Measurements from ENCODE around the gene KMT2D.
"Not testable (repeated sequence)": the region's sequence is repeated elsewhere in the genome, so short reads cannot be mapped to it uniquely, and the experiment has no call there.

KMT2D gene

GRCh38 chr12:49068879-49069506, 8.4 kb upstream of the KMT2D start:
- peak overlapping the region; percentile 69 for H3K4me3 ChIP-seq (ENCODE audit: low read length)
- DNase-seq (ENCODE audit: low read depth): no peak
- TF ChIP-seq CTCF (IDR thresholded peaks at IDR 0.05; ENCODE audit: insufficient read depth, low read depth, low read length, missing control alignments): no peak

- no peak for TF ChIP-seq CTCF (IDR thresholded peaks at IDR 0.05; ENCODE audit: insufficient read depth, low read depth, low read length, missing control alignments)
- no peak for DNase-seq (ENCODE audit: low read depth)
- H3K4me3 ChIP-seq (ENCODE audit: low read length): no peak overlapping the region
Measured at GRCh38 chr12:49066120-49066519, 5.5 kb upstream of the KMT2D start.

GRCh38 chr12:49064767-49065152, 4.2 kb upstream of the KMT2D start:
- no peak overlapping the region for H3K4me3 ChIP-seq (ENCODE audit: low read length)
- no peak for TF ChIP-seq CTCF (IDR thresholded peaks at IDR 0.05; ENCODE audit: insufficient read depth, low read depth, low read length, missing control alignments)
- DNase-seq (ENCODE audit: low read depth): no peak

DNA sequence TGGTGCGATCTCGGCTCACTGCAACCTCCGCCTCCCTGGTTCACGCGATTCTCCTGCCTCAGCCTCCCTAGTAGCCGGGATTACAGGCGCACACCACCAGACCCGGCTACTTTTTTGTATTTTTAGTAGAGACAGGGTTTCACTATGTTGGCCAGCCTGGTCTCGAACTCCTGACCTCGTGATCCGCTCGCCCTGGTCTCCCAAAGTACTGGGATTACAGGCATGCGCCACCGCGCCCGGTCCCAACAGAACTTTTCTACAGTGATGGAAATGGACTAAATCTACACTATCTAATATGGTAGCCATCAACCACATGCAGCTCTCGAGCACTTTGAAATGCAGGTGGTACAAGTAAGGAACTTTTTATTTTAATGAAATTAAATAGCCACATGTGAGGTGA, 1.3 kb upstream of the KMT2D start:
- not testable (repeated sequence) for DNase-seq (ENCODE audit: low read depth); H3K4me3 ChIP-seq (ENCODE audit: low read length)

GRCh38 chr12:49061157-49061650, 610 bp upstream of the KMT2D start:
- DNase-seq (ENCODE audit: low read depth): no peak
- TF ChIP-seq CTCF (IDR thresholded peaks at IDR 0.05; ENCODE audit: insufficient read depth, low read depth, low read length, missing control alignments): no peak
- H3K4me3 ChIP-seq (ENCODE audit: low read length): peak overlapping the region; percentile 76

GRCh38 chr12:49059299-49060171, 1.1 kb downstream of the KMT2D start:
- H3K4me3 ChIP-seq (ENCODE audit: low read length): peak overlapping the region; percentile 76
- DNase-seq (ENCODE audit: low read depth): peak; percentile 30
- TF ChIP-seq CTCF (IDR thresholded peaks at IDR 0.05; ENCODE audit: insufficient read depth, low read depth, low read length, missing control alignments): no peak

- TF ChIP-seq CTCF (IDR thresholded peaks at IDR 0.05; ENCODE audit: insufficient read depth, low read depth, low read length, missing control alignments): no peak
- peak overlapping the region; percentile 76 for H3K4me3 ChIP-seq (ENCODE audit: low read length)
- no peak for DNase-seq (ENCODE audit: low read depth)
Measured at GRCh38 chr12:49059045-49059298, 1.6 kb downstream of the KMT2D start.

Data from epithelial cell of esophagus (primary cell).